ENCODE measurements around the gene EFNA5. TPM values are rescaled to one million over a fixed set of nuclear protein-coding genes. Genes with fewer than 3 reads are reported as not detected.

EFNA5 gene
- polyA plus RNA-seq, 4 donors: 26.8 to 40.8 (median 31.8) TPM

- no peak for DNase-seq (ENCODE audit: low read depth in 4 of 4, low spot score in 3 of 4)
Measured at GRCh38 chr5:107576736-107577393, 93.9 kb downstream of the EFNA5 start.

DNA sequence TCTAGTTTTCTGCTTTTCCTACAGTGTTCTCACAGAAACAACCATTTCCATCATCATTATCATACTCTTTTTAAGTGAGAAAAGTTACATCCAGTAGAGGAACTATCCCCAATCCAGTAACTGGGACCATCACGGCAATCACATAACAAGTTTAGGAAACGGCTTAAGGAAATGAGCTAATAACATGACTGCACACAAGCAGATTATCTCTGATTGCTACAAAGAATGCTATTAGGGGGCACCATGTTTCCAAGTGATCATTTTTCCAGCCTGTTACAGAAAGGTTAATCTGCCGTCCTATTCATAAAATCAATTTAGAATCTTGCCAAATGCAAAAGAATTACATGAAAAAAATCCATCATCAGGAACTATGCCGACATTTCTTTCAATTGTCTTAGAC, 94.6 kb downstream of the EFNA5 start:
- no peak for DNase-seq (ENCODE audit: low read depth in 4 of 4, low spot score in 3 of 4)

DNA sequence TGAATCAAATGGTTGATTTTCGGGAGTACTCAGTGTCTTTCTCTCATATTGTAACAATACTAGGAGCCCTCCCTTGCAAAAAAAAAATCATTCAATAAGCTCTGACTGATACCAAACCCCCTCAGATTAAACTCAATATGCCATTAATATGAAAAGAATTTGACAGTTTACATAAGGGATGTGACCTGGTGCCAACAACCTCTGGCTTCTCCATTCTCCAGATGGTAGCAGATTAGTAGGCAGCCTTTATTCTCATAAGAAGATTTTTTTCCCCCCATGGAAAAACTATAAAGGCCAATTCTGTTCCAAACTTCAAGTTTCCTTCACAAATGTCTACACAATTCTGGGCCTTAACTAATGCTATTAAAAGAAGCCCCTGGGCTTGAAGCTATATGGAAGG, 96.5 kb downstream of the EFNA5 start:
- DNase-seq (ENCODE audit: low read depth in 4 of 4, low spot score in 3 of 4): no peak

- DNase-seq (ENCODE audit: low read depth in 4 of 4, low spot score in 3 of 4): no peak
Measured at GRCh38 chr5:107572715-107573368, 97.9 kb downstream of the EFNA5 start.

- DNase-seq (ENCODE audit: low read depth in 4 of 4, low spot score in 3 of 4): peak; percentile 82 to 89 (median 86)
Measured at GRCh38 chr5:107571621-107572536, 98.9 kb downstream of the EFNA5 start.

- no peak for DNase-seq (ENCODE audit: low read depth in 4 of 4, low spot score in 3 of 4)
Measured at GRCh38 chr5:107570805-107571531, 99.8 kb downstream of the EFNA5 start.

GRCh38 chr5:107570181-107570580, 100.6 kb downstream of the EFNA5 start:
- DNase-seq (ENCODE audit: low read depth in 4 of 4, low spot score in 3 of 4): no peak

GRCh38 chr5:107567901-107568671, 102.7 kb downstream of the EFNA5 start:
- no peak for DNase-seq (ENCODE audit: low read depth in 4 of 4, low spot score in 3 of 4)

- DNase-seq (ENCODE audit: low read depth in 4 of 4, low spot score in 3 of 4): no peak
Measured at GRCh38 chr5:107566986-107567385, 103.8 kb downstream of the EFNA5 start.

- no peak for DNase-seq (ENCODE audit: low read depth in 4 of 4, low spot score in 3 of 4)
Measured at GRCh38 chr5:107565791-107566767, 104.7 kb downstream of the EFNA5 start.

- DNase-seq (ENCODE audit: low read depth in 4 of 4, low spot score in 3 of 4): no peak
Measured at GRCh38 chr5:107564931-107565372, 105.8 kb downstream of the EFNA5 start.

DNA sequence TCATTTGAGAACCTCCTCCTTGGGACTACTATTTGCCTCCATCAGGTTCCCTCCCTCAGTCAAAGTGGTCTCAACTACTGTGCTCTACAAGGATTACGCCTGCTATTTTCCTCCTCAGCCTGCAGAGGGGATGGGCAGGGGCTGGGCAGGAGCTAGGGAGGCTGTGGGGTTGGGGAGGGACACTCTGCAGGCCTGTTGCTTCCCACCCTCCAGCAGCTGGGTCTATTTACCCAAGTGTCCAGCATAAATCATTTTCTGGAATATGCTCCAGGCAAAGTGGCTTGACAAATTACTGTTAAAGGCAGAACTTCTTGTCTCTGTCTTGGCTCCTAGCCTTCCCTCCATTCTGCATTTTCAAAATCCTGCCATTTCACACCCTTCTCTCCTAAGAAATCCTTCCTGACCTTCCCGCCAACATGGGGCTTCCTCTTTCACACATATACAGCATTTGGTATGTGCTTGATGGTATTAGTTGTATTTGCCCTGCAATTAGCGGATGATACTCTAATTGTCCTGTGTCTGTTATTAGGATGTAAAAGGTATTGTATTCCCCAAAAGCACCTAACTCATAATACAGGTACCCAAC, 106.7 kb downstream of the EFNA5 start:
- DNase-seq (ENCODE audit: low read depth in 4 of 4, low spot score in 3 of 4): no peak

GRCh38 chr5:107560377-107560776, 110.4 kb downstream of the EFNA5 start:
- no peak for DNase-seq (ENCODE audit: low read depth in 4 of 4, low spot score in 3 of 4)

GRCh38 chr5:107558823-107559375, 111.8 kb downstream of the EFNA5 start:
- no peak for DNase-seq (ENCODE audit: low read depth in 4 of 4, low spot score in 3 of 4)

- DNase-seq (ENCODE audit: low read depth in 4 of 4, low spot score in 3 of 4): no peak
Measured at GRCh38 chr5:107557051-107557658, 113.6 kb downstream of the EFNA5 start.

- no peak for DNase-seq (ENCODE audit: low read depth in 4 of 4, low spot score in 3 of 4)
Measured at GRCh38 chr5:107556575-107556974, 114.2 kb downstream of the EFNA5 start.

GRCh38 chr5:107555425-107556090, 115.2 kb downstream of the EFNA5 start:
- no peak for DNase-seq (ENCODE audit: low read depth in 4 of 4, low spot score in 3 of 4)

Measured in left renal pelvis (tissue), 4 donors.